Measurements from ENCODE around the gene SPACA6.

SPACA6 gene

DNA sequence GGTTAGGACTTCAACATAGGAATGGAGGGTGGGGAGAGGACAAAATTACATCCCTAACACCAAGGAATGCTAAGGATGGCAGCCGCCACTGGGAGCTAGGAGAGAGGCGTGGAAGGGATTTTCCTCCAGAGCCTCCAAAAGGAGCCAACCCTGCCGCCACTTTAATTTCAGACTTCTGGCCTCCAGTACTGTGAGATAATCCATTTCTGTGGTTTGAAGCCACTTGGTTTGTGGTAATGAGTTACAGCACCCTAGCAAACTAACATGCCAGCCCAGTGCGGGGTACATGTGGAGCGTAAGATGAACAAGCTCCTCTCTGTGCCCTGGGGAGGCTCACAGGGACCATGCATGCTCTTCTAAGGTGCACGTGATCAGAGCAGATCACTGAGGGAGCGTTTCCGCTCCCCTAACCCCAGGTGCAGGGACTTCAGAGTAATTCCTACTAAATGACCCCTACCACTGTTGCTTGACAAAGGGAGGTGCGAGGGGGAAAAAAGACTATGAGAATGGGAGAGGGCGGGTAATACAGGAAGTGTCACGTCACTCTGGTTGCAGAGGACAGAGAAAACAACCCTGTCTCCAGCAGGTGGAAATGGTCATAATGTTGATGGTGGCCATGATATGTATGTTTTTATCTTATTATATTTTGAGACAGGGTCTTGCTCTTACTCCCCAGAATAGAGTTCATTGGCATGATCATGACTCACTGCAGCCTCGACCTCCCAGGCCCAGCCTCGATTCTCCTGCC, 46.5 kb downstream of the SPACA6 start:
- Histone ChIP-seq H3K9me3 (ENCODE audit: control insufficient read depth, insufficient read depth, low read depth, low read length) (no peaks in the 10 kb centered on the region), H3K4me3 (ENCODE audit: low read depth, low read length) (no peak overlapping the region), H3K27ac (ENCODE audit: low read depth, low read length) (no peak overlapping the region), H3K4me1 (ENCODE audit: control insufficient read depth, insufficient read depth, low read length) (no peaks in the 10 kb centered on the region), H3K27me3 (ENCODE audit: control insufficient read depth, insufficient read depth, low read length) (peaks cover 3% of the 10 kb centered on the region; the same call in 1 of the 2 replicates), H3K9ac (ENCODE audit: low read length) (no peak overlapping the region), H3K36me3 (ENCODE audit: control insufficient read depth, insufficient read depth, low read length) (no peaks in the 10 kb centered on the region)

GRCh38 chr19:51740356-51740755, 47.2 kb downstream of the SPACA6 start:
- H3K9ac ChIP-seq (ENCODE audit: low read length), result no peak overlapping the region
- no peak overlapping the region for H3K27ac ChIP-seq (ENCODE audit: low read depth, low read length)
- H3K4me3 ChIP-seq (ENCODE audit: low read depth, low read length), result no peak overlapping the region
- H3K9me3 ChIP-seq (ENCODE audit: control insufficient read depth, insufficient read depth, low read depth, low read length), result no peaks in the 10 kb centered on the region
- H3K36me3 ChIP-seq (ENCODE audit: control insufficient read depth, insufficient read depth, low read length), result no peaks in the 10 kb centered on the region
- H3K27me3 ChIP-seq (ENCODE audit: control insufficient read depth, insufficient read depth, low read length), result peaks cover 3% of the 10 kb centered on the region; the same call in 1 of the 2 replicates
- H3K4me1 ChIP-seq (ENCODE audit: control insufficient read depth, insufficient read depth, low read length), result no peaks in the 10 kb centered on the region

DNA sequence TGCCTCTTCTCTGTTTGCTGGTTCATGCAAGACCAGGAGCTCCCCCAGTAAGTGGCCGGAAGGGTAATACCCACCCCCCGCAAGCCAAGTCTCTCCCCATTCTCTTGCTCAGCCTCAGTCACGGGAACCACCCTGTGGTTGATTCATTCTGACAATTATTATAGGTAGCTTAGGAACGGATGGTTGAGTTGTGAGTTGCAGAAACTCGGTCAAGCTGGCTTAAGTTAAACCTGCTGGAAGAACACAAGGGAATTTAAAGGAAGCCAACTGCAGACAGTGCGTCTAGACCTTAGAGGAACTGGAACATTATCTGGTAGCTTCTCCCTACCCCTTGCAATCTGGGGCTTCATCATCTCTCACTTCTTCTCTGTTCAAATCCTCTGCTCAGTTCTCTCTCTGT, 49.7 kb downstream of the SPACA6 start:
- no peaks in the 10 kb centered on the region; the same call in 1 of the 2 replicates for H3K27me3 ChIP-seq (ENCODE audit: control insufficient read depth, insufficient read depth, low read length)
- no peak overlapping the region for H3K4me3 ChIP-seq (ENCODE audit: low read depth, low read length)
- no peak overlapping the region for H3K27ac ChIP-seq (ENCODE audit: low read depth, low read length)
- H3K36me3 ChIP-seq (ENCODE audit: control insufficient read depth, insufficient read depth, low read length), result no peaks in the 10 kb centered on the region
- peaks cover 3% of the 10 kb centered on the region; the same call in 1 of the 2 replicates for H3K9me3 ChIP-seq (ENCODE audit: control insufficient read depth, insufficient read depth, low read depth, low read length)
- no peak overlapping the region for H3K9ac ChIP-seq (ENCODE audit: low read length)
- H3K4me1 ChIP-seq (ENCODE audit: control insufficient read depth, insufficient read depth, low read length), result no peaks in the 10 kb centered on the region

GRCh38 chr19:51743405-51743804, 50.3 kb downstream of the SPACA6 start:
- Histone ChIP-seq H3K4me3 (ENCODE audit: low read depth, low read length) (no peak overlapping the region), H3K27me3 (ENCODE audit: control insufficient read depth, insufficient read depth, low read length) (no peaks in the 10 kb centered on the region; the same call in 1 of the 2 replicates), H3K36me3 (ENCODE audit: control insufficient read depth, insufficient read depth, low read length) (no peaks in the 10 kb centered on the region), H3K4me1 (ENCODE audit: control insufficient read depth, insufficient read depth, low read length) (no peaks in the 10 kb centered on the region), H3K9ac (ENCODE audit: low read length) (no peak overlapping the region), H3K27ac (ENCODE audit: low read depth, low read length) (no peak overlapping the region), H3K9me3 (ENCODE audit: control insufficient read depth, insufficient read depth, low read depth, low read length) (peaks cover 3% of the 10 kb centered on the region; the same call in 1 of the 2 replicates)

GRCh38 chr19:51746731-51747130, 53.6 kb downstream of the SPACA6 start:
- H3K27me3 ChIP-seq (ENCODE audit: control insufficient read depth, insufficient read depth, low read length), result no peaks in the 10 kb centered on the region; the same call in 1 of the 2 replicates

DNA sequence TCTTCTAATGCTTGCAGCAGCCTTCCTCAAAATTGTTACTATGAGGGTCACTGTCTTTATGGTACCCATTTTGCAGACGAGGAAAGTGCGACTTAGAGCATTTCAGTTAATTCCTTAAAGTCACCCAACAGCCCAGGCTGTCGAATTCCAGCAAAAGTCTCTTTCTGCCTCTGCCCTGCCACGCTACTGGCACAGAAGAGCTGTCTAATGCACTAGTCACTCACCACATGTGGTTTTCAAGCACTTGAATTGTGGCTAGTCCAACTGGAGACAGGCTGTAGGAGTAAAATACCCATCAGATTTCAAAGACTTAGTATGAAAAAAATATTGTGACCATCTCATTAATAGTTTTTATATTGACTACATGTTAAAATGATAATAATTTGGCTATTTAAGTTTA, 56.8 kb downstream of the SPACA6 start:
- no peaks in the 10 kb centered on the region; the same call in 1 of the 2 replicates for H3K27me3 ChIP-seq (ENCODE audit: control insufficient read depth, insufficient read depth, low read length)

More at GRCh38 chr19:51746731-51747130, 53.6 kb downstream of the SPACA6 start:
- Histone ChIP-seq H3K9me3 (ENCODE audit: control insufficient read depth, insufficient read depth, low read depth, low read length) (peaks cover 3% of the 10 kb centered on the region; the same call in 1 of the 2 replicates), H3K4me1 (ENCODE audit: control insufficient read depth, insufficient read depth, low read length) (no peaks in the 10 kb centered on the region), H3K4me3 (ENCODE audit: low read depth, low read length) (no peak overlapping the region), H3K27ac (ENCODE audit: low read depth, low read length) (no peak overlapping the region), H3K9ac (ENCODE audit: low read length) (no peak overlapping the region), H3K36me3 (ENCODE audit: control insufficient read depth, insufficient read depth, low read length) (no peaks in the 10 kb centered on the region)

DNA sequence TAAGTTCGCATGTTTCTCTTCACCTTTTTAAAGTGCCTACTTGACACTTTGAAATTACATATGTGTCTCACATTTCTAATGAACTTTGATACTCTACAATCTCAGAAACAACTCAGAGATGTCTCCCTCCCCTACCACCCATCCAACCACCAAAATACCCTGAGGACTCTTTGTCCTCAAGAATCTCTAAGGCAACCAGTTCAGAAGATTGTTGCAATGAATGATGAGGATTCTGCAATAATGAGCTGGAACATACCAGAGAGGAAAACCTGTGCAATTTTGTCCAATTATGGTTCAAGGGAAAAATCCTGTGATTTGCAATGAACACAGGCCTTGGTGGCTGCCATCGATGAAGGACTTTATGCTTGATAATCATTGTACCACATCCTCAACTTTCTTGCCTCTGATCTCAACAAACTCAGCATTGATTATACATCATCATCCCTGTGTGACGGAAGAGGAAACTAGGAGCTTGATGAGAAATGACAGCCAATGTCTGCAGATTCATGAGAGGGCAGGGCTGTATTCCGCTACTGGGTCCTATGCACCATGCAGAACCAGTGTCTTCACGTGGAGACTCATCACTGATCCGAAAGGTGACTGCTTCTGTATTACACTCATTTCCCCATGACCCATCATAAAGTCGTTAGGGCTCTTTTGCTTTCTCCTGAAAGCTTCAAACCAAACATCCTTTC, 57.4 kb downstream of the SPACA6 start:
- no peak overlapping the region for H3K9ac ChIP-seq (ENCODE audit: low read length)
- H3K4me3 ChIP-seq (ENCODE audit: low read depth, low read length), result no peak overlapping the region
- H3K4me1 ChIP-seq (ENCODE audit: control insufficient read depth, insufficient read depth, low read length), result no peaks in the 10 kb centered on the region
- no peaks in the 10 kb centered on the region; the same call in 1 of the 2 replicates for H3K27me3 ChIP-seq (ENCODE audit: control insufficient read depth, insufficient read depth, low read length)
- no peaks in the 10 kb centered on the region for H3K36me3 ChIP-seq (ENCODE audit: control insufficient read depth, insufficient read depth, low read length)
- H3K27ac ChIP-seq (ENCODE audit: low read depth, low read length), result no peak overlapping the region
- peaks cover 3% of the 10 kb centered on the region; the same call in 1 of the 2 replicates for H3K9me3 ChIP-seq (ENCODE audit: control insufficient read depth, insufficient read depth, low read depth, low read length)

More for the DNA sequence above, 56.8 kb downstream of the SPACA6 start:
- Histone ChIP-seq H3K9me3 (ENCODE audit: control insufficient read depth, insufficient read depth, low read depth, low read length) (peaks cover 3% of the 10 kb centered on the region; the same call in 1 of the 2 replicates), H3K9ac (ENCODE audit: low read length) (no peak overlapping the region), H3K4me3 (ENCODE audit: low read depth, low read length) (no peak overlapping the region), H3K4me1 (ENCODE audit: control insufficient read depth, insufficient read depth, low read length) (no peaks in the 10 kb centered on the region), H3K27ac (ENCODE audit: low read depth, low read length) (no peak overlapping the region), H3K36me3 (ENCODE audit: control insufficient read depth, insufficient read depth, low read length) (no peaks in the 10 kb centered on the region)

DNA sequence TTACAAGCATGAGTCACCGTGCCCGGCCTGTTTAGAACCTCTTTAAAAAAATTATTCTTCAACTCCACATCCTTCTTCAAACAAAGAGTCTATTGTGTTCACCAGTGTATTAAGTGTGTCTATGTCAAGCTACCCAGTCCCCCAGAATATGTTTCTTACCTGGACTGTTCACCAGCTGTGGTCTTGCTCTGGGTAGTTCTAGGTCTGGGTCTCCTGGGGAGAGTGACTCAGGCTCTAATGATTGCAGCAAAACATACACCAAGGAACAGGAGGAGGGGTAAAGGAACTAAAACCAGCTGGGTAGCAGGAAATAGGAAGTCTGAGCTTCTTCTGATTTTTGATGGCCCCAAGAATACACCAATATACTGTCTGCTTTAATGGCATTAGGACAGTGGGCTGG, 58.5 kb downstream of the SPACA6 start, which contains the start of gene FPR1:
Gene FPR1 (minus strand): TSS at position 224 of the 400 bp plus-strand sequence. CDS start 4,884 bp downstream, outside the sequence.
- no peak within 1 kb of the TSS for H3K4me3 ChIP-seq (ENCODE audit: low read depth, low read length)
- H3K36me3 ChIP-seq (ENCODE audit: control insufficient read depth, insufficient read depth, low read length), result no peaks in the 10 kb centered on the region
- no peak within 1 kb of the TSS for H3K27ac ChIP-seq (ENCODE audit: low read depth, low read length)
- H3K27me3 ChIP-seq (ENCODE audit: control insufficient read depth, insufficient read depth, low read length), result no peaks in the 10 kb centered on the region; the same call in 1 of the 2 replicates
- H3K4me1 ChIP-seq (ENCODE audit: control insufficient read depth, insufficient read depth, low read length), result no peaks in the 10 kb centered on the region
- H3K9me3 ChIP-seq (ENCODE audit: control insufficient read depth, insufficient read depth, low read depth, low read length), result peaks cover 2% of the 10 kb centered on the region; the same call in 1 of the 2 replicates
- no peak within 1 kb of the TSS for H3K9ac ChIP-seq (ENCODE audit: low read length)

- Histone ChIP-seq H3K36me3 (ENCODE audit: control insufficient read depth, insufficient read depth, low read length) (no peaks in the 10 kb centered on the region), H3K9me3 (ENCODE audit: control insufficient read depth, insufficient read depth, low read depth, low read length) (no peaks in the 10 kb centered on the region), H3K4me3 (ENCODE audit: low read depth, low read length) (no peak overlapping the region), H3K4me1 (ENCODE audit: control insufficient read depth, insufficient read depth, low read length) (no peaks in the 10 kb centered on the region), H3K27me3 (ENCODE audit: control insufficient read depth, insufficient read depth, low read length) (no peaks in the 10 kb centered on the region), H3K9ac (ENCODE audit: low read length) (no peak overlapping the region), H3K27ac (ENCODE audit: low read depth, low read length) (no peak overlapping the region)
Observed at GRCh38 chr19:51754109-51754508, 61.0 kb downstream of the SPACA6 start.

- Histone ChIP-seq H3K4me1 (ENCODE audit: control insufficient read depth, insufficient read depth, low read length) (no peaks in the 10 kb centered on the region), H3K9me3 (ENCODE audit: control insufficient read depth, insufficient read depth, low read depth, low read length) (no peaks in the 10 kb centered on the region), H3K36me3 (ENCODE audit: control insufficient read depth, insufficient read depth, low read length) (no peaks in the 10 kb centered on the region), H3K27me3 (ENCODE audit: control insufficient read depth, insufficient read depth, low read length) (no peaks in the 10 kb centered on the region), H3K27ac (ENCODE audit: low read depth, low read length) (no peak overlapping the region), H3K4me3 (ENCODE audit: low read depth, low read length) (no peak overlapping the region), H3K9ac (ENCODE audit: low read length) (no peak overlapping the region)
Observed at GRCh38 chr19:51754770-51755169, 61.6 kb downstream of the SPACA6 start.
